Upper lobe of right lung (tissue), 1 donor: ENCODE measurements around the gene TRPM6. TPM values are rescaled to one million over a fixed set of nuclear protein-coding genes. Genes with fewer than 3 reads are reported as not detected.
"Not testable (repeated sequence)": the region's sequence is repeated elsewhere in the genome, so short reads cannot be mapped to it uniquely, and the experiment has no call there.

Source experiments
- ATAC-seq: fragments of 200-7000 bp; cut with Tn5 transposase; one replicate; pipeline ENCODE4 v1.9.1; 2020; ENCODE audit warnings: mild to moderate bottlenecking, moderate library complexity
- DNase-seq: peaks from one replicate; pipeline ENCODE4 v3.0.0-alpha.2; 2020
- H3K27ac ChIP-seq: fragments of 200-600 bp; one replicate; pipeline ENCODE4 v1.8.0; 2022
- H3K27me3 ChIP-seq: fragments of 200-600 bp; one replicate; pipeline ENCODE4 v1.8.0; 2022; ENCODE audit warnings: mild to moderate bottlenecking
- H3K36me3 ChIP-seq: fragments of 200-600 bp; one replicate; pipeline ENCODE4 v1.8.0; 2022
- H3K4me1 ChIP-seq: fragments of 200-600 bp; one replicate; pipeline ENCODE4 v1.8.0; 2022
- H3K4me3 ChIP-seq: fragments of 200-600 bp; one replicate; pipeline ENCODE4 v1.8.0; 2022; ENCODE audit warnings: mild to moderate bottlenecking
- H3K9me3 ChIP-seq: fragments of 200-600 bp; one replicate; pipeline ENCODE4 v1.8.0; 2022
- CTCF ChIP-seq: fragments of 200-600 bp; IDR thresholded peaks from one replicate; pipeline ENCODE4 v1.8.0; 2022; ENCODE audit warnings: antibody characterized with exemption
- intact Hi-C: fragments of 100-400 bp; cut with DNase I; formaldehyde crosslinking; loops from one replicate; pipeline ENCODE4 v1.11.0; 2022
- total RNA-seq: library from RNA; stranded (reverse); fragmentation: NEBNext Ultra II Directional; extraction: Animal tissue kit (Norgen Biotek cat#: 25700); gene quantifications from one replicate; pipeline ENCODE4 v1.2.1, GENCODE V29; 2021
- donor health status: DM: no; HTN: yes; CAD: no; lungs with severe emphysema.

Gene TRPM6
- total RNA-seq, 1 donor from 2014 or later, result 1.2 TPM

- Histone ChIP-seq H3K4me3 (no peak overlapping the region), H3K36me3 (no peaks in the 10 kb centered on the region), H3K9me3 (no peaks in the 10 kb centered on the region), H3K27me3 (no peaks in the 10 kb centered on the region), H3K27ac (no peak overlapping the region), H3K4me1 (no peaks in the 10 kb centered on the region)
- intact Hi-C loops, result no loop called here
- no peak for DNase-seq
- no peak for TF ChIP-seq CTCF
- no peak for ATAC-seq
These were observed 32.6 kb downstream of the TRPM6 start for GRCh38 chr9:74855072-74855471.

- H3K36me3 ChIP-seq, intact Hi-C loops, H3K27me3 ChIP-seq, H3K27ac ChIP-seq, H3K4me1 ChIP-seq, ATAC-seq, H3K9me3 ChIP-seq, H3K4me3 ChIP-seq, DNase-seq: not testable (repeated sequence)
These were observed 34.7 kb downstream of the TRPM6 start for GRCh38 chr9:74853024-74853423.

- no peak for ATAC-seq
- intact Hi-C loops, result no loop called here
- Histone ChIP-seq H3K4me3 (no peak overlapping the region), H3K27ac (no peak overlapping the region), H3K36me3 (no peaks in the 10 kb centered on the region), H3K27me3 (no peaks in the 10 kb centered on the region), H3K9me3 (no peaks in the 10 kb centered on the region), H3K4me1 (no peaks in the 10 kb centered on the region)
- TF ChIP-seq CTCF, result no peak
- no peak for DNase-seq
These were observed 39.6 kb downstream of the TRPM6 start for GRCh38 chr9:74848153-74848525.

GRCh38 chr9:74847478-74848152 is 40.1 kb downstream of the TRPM6 start:
- H3K27ac ChIP-seq, result no peak overlapping the region
- H3K27me3 ChIP-seq, result no peaks in the 10 kb centered on the region
- intact Hi-C loops, result no loop called here
- H3K36me3 ChIP-seq, result no peaks in the 10 kb centered on the region
- ATAC-seq (no peak), DNase-seq (no peak)
- H3K4me1 ChIP-seq, result no peaks in the 10 kb centered on the region
- H3K4me3 ChIP-seq, result no peak overlapping the region
- no peak for TF ChIP-seq CTCF
- H3K9me3 ChIP-seq, result no peaks in the 10 kb centered on the region

GRCh38 chr9:74846766-74847165 is 41.0 kb downstream of the TRPM6 start:
- Histone ChIP-seq H3K27me3 (no peaks in the 10 kb centered on the region), H3K27ac (no peak overlapping the region), H3K4me3 (no peak overlapping the region), H3K36me3 (no peaks in the 10 kb centered on the region), H3K4me1 (no peaks in the 10 kb centered on the region), H3K9me3 (no peaks in the 10 kb centered on the region)
- intact Hi-C loops, result no loop called here
- ATAC-seq (no peak), DNase-seq (no peak)
- TF ChIP-seq CTCF, result no peak

- no peak for TF ChIP-seq CTCF
- H3K4me1 ChIP-seq, result no peaks in the 10 kb centered on the region
- DNase-seq (no peak), ATAC-seq (no peak)
- H3K4me3 ChIP-seq, result no peak overlapping the region
- no peak overlapping the region for H3K27ac ChIP-seq
- H3K27me3 ChIP-seq, result no peaks in the 10 kb centered on the region
- intact Hi-C loops, result no loop called here
- H3K36me3 ChIP-seq, result no peaks in the 10 kb centered on the region
- no peaks in the 10 kb centered on the region for H3K9me3 ChIP-seq
These were observed 49.4 kb downstream of the TRPM6 start for GRCh38 chr9:74838351-74838750.
